ENCODE results near the gene SAMD1. TPM values are rescaled to one million over a fixed set of nuclear protein-coding genes. Genes with fewer than 3 reads are reported as not detected.
A peak's percentile ranks its signal among the peaks of the same experiment; 100 is the strongest.

Gene SAMD1
- total and polyA plus RNA-seq, 2 of the 13 experiments (the other 11 are each of a cell fraction or from before 2014, with no cell fraction given), result 17.5 to 45.0 TPM

DNA sequence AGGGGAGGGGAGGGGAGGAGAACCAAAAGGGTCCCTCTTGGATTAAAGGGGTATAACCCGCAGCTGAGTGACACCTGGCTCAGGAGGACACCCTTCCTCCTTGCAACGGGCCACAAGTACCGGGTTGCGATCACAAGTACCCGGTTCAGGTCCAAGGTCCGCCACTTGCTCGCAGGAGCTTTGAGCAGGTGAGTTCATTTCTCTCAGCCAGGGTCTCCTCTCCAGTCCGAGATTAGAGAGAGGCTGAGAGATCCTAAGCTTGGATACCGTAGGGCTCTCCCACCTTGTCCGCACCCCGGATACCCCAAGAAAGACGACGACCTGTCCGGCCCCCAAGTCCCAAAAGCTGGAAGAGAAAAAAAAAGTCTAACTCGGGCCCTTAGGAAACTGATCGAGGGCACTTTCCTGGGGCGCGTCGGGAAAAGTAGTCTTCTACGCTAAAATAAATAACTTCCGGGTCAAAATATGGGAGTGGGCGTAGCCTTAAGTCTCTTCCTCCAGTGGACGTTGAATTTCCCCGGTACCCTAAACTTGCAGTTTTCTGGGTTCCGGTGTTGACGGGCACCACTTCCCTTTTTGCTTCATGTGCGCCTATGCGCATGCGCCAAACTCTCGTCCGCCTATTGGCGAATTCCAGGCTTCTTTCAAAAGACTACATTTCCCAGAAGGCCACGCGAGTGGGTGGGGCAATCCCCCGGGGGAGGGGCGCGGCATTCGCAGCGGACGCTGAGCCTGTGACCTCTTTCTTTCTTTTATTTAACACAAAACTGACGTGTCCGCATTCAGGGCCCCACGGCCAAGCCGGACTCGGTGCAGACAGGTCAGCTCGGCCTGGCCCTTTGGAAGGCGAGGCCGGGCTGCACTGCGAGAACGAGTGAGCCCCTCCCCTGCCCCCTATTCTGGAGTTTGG lies 9.4 kb downstream of the SAMD1 start (continued):
- TF ChIP-seq, protein P1, sequence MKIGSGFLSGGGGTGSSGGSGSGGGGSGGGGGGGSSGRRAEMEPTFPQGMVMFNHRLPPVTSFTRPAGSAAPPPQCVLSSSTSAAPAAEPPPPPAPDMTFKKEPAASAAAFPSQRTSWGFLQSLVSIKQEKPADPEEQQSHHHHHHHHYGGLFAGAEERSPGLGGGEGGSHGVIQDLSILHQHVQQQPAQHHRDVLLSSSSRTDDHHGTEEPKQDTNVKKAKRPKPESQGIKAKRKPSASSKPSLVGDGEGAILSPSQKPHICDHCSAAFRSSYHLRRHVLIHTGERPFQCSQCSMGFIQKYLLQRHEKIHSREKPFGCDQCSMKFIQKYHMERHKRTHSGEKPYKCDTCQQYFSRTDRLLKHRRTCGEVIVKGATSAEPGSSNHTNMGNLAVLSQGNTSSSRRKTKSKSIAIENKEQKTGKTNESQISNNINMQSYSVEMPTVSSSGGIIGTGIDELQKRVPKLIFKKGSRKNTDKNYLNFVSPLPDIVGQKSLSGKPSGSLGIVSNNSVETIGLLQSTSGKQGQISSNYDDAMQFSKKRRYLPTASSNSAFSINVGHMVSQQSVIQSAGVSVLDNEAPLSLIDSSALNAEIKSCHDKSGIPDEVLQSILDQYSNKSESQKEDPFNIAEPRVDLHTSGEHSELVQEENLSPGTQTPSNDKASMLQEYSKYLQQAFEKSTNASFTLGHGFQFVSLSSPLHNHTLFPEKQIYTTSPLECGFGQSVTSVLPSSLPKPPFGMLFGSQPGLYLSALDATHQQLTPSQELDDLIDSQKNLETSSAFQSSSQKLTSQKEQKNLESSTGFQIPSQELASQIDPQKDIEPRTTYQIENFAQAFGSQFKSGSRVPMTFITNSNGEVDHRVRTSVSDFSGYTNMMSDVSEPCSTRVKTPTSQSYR (CRISPR knock-in tag; IDR thresholded peaks at IDR 0.05; ENCODE audit: borderline replicate concordance), result peak; percentile 88
- TF ChIP-seq ZNF430 (CRISPR knock-in tag; IDR thresholded peaks at IDR 0.05) (no peak), ZNF563 (CRISPR knock-in tag; IDR thresholded peaks at IDR 0.05) (peak; percentile 41; the same call in 1 of the 2 replicates), ZNF335 (CRISPR knock-in tag; IDR thresholded peaks at IDR 0.05) (0 out of 2 replicates have a peak, but pooled peaks have one; percentile 42), ARNTL (CRISPR knock-in tag; IDR thresholded peaks at IDR 0.05) (no peak), SP5 (CRISPR knock-in tag; IDR thresholded peaks at IDR 0.05; ENCODE audit: borderline replicate concordance, low read depth) (peak; percentile 25; the same call in 1 of the 2 replicates), NRL (CRISPR knock-in tag; IDR thresholded peaks at IDR 0.05; ENCODE audit: borderline replicate concordance) (no peak; the same call in 1 of the 2 replicates), ZNF660 (CRISPR knock-in tag; IDR thresholded peaks at IDR 0.05; ENCODE audit: borderline replicate concordance, low read depth) (no peak), ZNF724P (CRISPR knock-in tag; IDR thresholded peaks at IDR 0.05; ENCODE audit: borderline replicate concordance) (0 out of 2 replicates have a peak, but pooled peaks have one; percentile 8), HOXA3 (CRISPR knock-in tag; IDR thresholded peaks at IDR 0.05) (peak; percentile 76; the same call in 1 of the 2 replicates), CREM (IDR thresholded peaks at IDR 0.05) (peak; percentile 99), CREM (CRISPR knock-in tag; IDR thresholded peaks at IDR 0.05) (no peak), ELK4 (CRISPR knock-in tag; IDR thresholded peaks at IDR 0.05; ENCODE audit: borderline replicate concordance) (no peak), ETV5 (CRISPR knock-in tag; IDR thresholded peaks at IDR 0.05; ENCODE audit: borderline replicate concordance) (peak; percentile 85), ZNF367 (CRISPR knock-in tag; IDR thresholded peaks at IDR 0.05; ENCODE audit: borderline replicate concordance) (no peak)
- TF ChIP-seq, protein P2, sequence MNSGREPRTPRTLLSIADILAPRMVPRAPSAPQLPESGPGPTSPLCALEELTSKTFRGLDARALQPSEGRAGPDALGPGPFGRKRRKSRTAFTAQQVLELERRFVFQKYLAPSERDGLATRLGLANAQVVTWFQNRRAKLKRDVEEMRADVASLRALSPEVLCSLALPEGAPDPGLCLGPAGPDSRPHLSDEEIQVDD (CRISPR knock-in tag; IDR thresholded peaks at IDR 0.05; ENCODE audit: borderline replicate concordance), result no peak
- TF ChIP-seq, protein P3, sequence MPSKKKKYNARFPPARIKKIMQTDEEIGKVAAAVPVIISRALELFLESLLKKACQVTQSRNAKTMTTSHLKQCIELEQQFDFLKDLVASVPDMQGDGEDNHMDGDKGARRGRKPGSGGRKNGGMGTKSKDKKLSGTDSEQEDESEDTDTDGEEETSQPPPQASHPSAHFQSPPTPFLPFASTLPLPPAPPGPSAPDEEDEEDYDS (CRISPR knock-in tag; IDR thresholded peaks at IDR 0.05), result peak; percentile 64; the same call in 1 of the 2 replicates
- TF ChIP-seq, protein P4, sequence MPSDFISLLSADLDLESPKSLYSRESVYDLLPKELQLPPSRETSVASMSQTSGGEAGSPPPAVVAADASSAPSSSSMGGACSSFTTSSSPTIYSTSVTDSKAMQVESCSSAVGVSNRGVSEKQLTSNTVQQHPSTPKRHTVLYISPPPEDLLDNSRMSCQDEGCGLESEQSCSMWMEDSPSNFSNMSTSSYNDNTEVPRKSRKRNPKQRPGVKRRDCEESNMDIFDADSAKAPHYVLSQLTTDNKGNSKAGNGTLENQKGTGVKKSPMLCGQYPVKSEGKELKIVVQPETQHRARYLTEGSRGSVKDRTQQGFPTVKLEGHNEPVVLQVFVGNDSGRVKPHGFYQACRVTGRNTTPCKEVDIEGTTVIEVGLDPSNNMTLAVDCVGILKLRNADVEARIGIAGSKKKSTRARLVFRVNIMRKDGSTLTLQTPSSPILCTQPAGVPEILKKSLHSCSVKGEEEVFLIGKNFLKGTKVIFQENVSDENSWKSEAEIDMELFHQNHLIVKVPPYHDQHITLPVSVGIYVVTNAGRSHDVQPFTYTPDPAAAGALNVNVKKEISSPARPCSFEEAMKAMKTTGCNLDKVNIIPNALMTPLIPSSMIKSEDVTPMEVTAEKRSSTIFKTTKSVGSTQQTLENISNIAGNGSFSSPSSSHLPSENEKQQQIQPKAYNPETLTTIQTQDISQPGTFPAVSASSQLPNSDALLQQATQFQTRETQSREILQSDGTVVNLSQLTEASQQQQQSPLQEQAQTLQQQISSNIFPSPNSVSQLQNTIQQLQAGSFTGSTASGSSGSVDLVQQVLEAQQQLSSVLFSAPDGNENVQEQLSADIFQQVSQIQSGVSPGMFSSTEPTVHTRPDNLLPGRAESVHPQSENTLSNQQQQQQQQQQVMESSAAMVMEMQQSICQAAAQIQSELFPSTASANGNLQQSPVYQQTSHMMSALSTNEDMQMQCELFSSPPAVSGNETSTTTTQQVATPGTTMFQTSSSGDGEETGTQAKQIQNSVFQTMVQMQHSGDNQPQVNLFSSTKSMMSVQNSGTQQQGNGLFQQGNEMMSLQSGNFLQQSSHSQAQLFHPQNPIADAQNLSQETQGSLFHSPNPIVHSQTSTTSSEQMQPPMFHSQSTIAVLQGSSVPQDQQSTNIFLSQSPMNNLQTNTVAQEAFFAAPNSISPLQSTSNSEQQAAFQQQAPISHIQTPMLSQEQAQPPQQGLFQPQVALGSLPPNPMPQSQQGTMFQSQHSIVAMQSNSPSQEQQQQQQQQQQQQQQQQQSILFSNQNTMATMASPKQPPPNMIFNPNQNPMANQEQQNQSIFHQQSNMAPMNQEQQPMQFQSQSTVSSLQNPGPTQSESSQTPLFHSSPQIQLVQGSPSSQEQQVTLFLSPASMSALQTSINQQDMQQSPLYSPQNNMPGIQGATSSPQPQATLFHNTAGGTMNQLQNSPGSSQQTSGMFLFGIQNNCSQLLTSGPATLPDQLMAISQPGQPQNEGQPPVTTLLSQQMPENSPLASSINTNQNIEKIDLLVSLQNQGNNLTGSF (CRISPR knock-in tag; IDR thresholded peaks at IDR 0.05), result peak; percentile 65; the same call in 1 of the 2 replicates
